Measurements from ENCODE around the gene UACA.

UACA gene

DNA sequence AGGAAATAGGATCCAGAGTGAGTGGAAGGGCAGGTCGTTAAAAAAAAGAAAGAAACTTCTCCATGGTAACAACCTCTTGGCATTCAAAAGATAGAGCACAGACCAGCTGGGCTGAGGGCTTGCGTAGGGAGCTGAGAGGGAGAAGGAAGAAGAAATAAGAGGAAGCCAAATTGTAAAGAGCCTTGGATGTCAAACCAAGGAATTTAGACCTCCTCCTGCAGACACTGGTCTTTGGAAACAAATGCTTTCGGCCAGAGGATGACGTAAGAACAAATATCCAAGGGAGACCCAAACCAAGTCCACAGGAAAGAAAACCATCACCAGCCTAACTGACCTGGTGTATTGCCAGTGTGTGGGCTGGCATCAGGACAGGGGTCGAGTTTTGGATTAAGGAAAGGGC is 155.2 kb downstream of the UACA start:
- CTCF ChIA-PET: interaction anchor here (0.5 kb wide), 1 partner anchor 133 kb away, joined by 5 read pairs; no protein-coding TSS in a partner anchor
- TF ChIP-seq ZNF384 (IDR thresholded peaks at IDR 0.05) (no peak), L3MBTL2 (conservative IDR thresholded peaks at IDR 0.05) (no peak), BHLHE40 (IDR thresholded peaks at IDR 0.05; ENCODE audit: borderline replicate concordance) (no peak), CTBP1 (IDR thresholded peaks at IDR 0.05; ENCODE audit: borderline replicate concordance) (no peak)
- POLR2A ChIA-PET: interaction anchor here (0.6 to 1.2 kb wide), 2 partner anchors 12 to 1145 kb away, joined by 3 to 4 read pairs; no protein-coding TSS in a partner anchor
- DNase-seq (ENCODE audit: extremely low spot score): no peak

DNA sequence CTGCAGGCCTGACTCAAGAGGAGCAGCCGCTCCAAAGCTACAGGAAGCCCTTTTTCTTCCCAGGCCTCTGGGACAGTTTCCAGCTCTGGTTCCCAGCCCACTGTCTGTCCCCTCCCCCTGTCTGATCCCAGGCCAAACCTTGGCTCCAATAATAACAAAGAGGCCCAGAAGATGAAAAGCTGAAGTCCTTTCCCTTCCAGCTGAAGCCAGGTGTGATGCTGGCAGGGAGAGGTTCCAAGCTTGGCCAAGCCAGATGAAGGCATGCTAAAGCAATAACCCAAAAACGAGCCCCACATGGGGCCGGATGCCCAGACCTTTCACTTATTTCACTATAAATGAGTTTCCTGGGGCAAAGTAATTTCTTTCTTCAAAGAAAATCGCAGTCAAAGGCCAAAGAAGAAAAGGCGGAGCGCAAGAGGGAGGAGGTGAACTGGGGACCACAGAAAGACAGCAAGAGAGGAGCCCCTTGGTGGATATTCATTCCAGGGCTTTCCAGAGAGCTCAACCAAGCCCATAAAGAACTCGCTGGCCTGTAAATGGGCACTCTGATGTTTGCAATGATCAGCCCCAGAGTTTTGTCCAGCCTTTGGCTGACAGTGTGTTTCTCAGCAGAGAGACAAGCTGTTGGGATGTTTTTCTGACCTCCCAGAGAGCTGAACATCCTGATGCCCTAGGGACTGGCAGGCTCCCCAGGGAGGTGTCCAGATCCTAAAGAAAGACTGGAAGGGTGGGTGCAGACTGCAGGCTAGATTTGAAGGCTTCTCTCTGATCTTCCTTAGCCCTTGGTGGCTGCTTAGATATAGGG is 157.6 kb downstream of the UACA start:
- POLR2A ChIA-PET: no interaction called here
- CTCF ChIA-PET: interaction anchor here (1.8 kb wide), 1 partner anchor 37 kb away, joined by 7 read pairs; no protein-coding TSS in a partner anchor
- TF ChIP-seq, protein P1, sequence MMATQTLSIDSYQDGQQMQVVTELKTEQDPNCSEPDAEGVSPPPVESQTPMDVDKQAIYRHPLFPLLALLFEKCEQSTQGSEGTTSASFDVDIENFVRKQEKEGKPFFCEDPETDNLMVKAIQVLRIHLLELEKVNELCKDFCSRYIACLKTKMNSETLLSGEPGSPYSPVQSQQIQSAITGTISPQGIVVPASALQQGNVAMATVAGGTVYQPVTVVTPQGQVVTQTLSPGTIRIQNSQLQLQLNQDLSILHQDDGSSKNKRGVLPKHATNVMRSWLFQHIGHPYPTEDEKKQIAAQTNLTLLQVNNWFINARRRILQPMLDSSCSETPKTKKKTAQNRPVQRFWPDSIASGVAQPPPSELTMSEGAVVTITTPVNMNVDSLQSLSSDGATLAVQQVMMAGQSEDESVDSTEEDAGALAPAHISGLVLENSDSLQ (IDR thresholded peaks at IDR 0.05): no peak
- TF ChIP-seq LEF1 (IDR thresholded peaks at IDR 0.05; ENCODE audit: borderline replicate concordance) (no peak), ARNT (IDR thresholded peaks at IDR 0.05) (no peak), L3MBTL2 (conservative IDR thresholded peaks at IDR 0.05) (no peak), FOXK2 (IDR thresholded peaks at IDR 0.05) (no peak), SP1 (IDR thresholded peaks at IDR 0.05) (no peak), FOXA1 (IDR thresholded peaks at IDR 0.05) (no peak), NFRKB (IDR thresholded peaks at IDR 0.05) (no peak), ZNF384 (IDR thresholded peaks at IDR 0.05) (no peak), FOXM1 (IDR thresholded peaks at IDR 0.05; ENCODE audit: borderline replicate concordance) (no peak), TARDBP (IDR thresholded peaks at IDR 0.05) (no peak), ELF4 (IDR thresholded peaks at IDR 0.05) (no peak), CTBP1 (IDR thresholded peaks at IDR 0.05; ENCODE audit: borderline replicate concordance) (no peak), SUZ12 (IDR thresholded peaks at IDR 0.05) (no peak), HDGF (IDR thresholded peaks at IDR 0.05; ENCODE audit: borderline replicate concordance) (no peak), BHLHE40 (IDR thresholded peaks at IDR 0.05; ENCODE audit: borderline replicate concordance) (no peak)
- no peak for DNase-seq (ENCODE audit: extremely low spot score)

DNA sequence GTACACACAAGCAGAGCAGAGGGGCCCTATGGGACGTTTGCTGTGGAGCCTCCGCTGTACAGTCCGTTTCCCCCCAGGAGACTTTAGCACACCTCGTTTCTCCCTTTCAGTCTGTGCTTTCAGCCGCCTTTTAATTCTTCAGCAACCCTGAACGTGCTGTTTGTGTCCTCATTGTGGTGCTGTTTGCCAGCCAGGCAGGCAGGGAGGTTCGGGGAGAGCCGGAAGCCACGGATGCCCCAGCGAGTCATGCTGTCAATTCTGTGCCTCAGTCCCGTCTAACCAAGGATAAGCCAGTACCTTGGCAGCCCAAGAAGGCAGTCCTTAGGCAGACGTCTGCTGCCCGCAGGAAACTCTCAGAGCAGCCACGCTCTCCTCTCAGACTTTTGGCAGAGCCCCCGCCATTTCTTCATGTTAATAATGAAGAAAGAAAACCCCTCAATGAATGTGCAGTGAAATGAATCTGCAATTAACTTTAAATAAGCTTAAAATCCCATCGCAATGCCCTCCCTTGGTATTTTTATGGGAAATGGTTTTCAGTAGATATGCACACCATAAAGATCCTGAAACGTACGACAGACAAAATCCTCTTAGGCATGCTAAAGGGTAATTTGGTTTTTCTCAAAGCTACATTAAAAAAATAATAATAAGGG is 158.6 kb downstream of the UACA start:
- ChIA-PET CTCF (interaction anchor here (1.8 kb wide), 1 partner anchor 36 kb away, joined by 7 read pairs; no protein-coding TSS in a partner anchor), POLR2A (no interaction called here)
- TF ChIP-seq ARNT (IDR thresholded peaks at IDR 0.05): no peak
- no peak for TF ChIP-seq L3MBTL2 (conservative IDR thresholded peaks at IDR 0.05)
- TF ChIP-seq ZNF384 (IDR thresholded peaks at IDR 0.05): no peak
- TF ChIP-seq TARDBP (IDR thresholded peaks at IDR 0.05): no peak
- DNase-seq (ENCODE audit: extremely low spot score): no peak

Data from HEK293T (cell line).